Measurements from ENCODE around the gene HTD2. TPM values are rescaled to one million over a fixed set of nuclear protein-coding genes. Genes with fewer than 3 reads are reported as not detected.

Gene HTD2
- total and polyA plus RNA-seq, 9 of the 15 experiments (the other 6 are each of a cell fraction or from before 2014, with no cell fraction given) = 1.8 to 22.8 (median 9.6) TPM

DNA sequence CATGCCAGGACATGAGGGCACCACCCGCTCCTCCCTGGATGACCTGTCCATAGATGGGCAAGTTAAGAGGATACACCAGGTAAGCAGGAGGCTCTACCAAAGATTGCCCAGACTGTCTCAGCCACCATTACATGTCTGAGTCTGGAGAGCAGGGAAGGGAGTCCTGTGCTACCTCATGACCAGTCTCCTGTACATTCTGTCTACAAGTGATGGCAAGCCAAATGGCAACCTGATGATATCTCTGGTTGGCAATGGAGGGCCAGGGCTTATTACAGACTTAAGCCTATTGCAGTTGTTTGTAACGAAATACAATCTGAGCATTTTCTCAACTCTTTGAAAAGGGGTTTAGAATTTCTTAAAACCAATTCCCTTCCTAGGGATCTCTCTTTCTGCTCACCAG lies 37.0 kb upstream of the HTD2 start:
- ChIA-PET CTCF (ENCODE audit: low intra/inter-chr PET ratio) (no interaction called here), POLR2A (no interaction called here)
- H3K36me3 ChIP-seq (ENCODE audit: control insufficient read depth, insufficient read depth, low read length) = no peaks in the 10 kb centered on the region
- 33% methylated on average over 2 of the region's 2 CpGs for WGBS (ENCODE audit: insufficient coverage, low coverage, missing lambda C conversion rate)
- H3K9me1 ChIP-seq (ENCODE audit: control insufficient read depth, insufficient read depth, low read length) = no peaks in the 10 kb centered on the region
- intact Hi-C loops (cut with micrococcal nuclease) (no loop called here), in situ Hi-C loops (cut with MboI) (no loop called here)
- H4K20me1 ChIP-seq (replicated peaks; ENCODE audit: control insufficient read depth, insufficient read depth, low read length) = no peaks in the 10 kb centered on the region
- H3K4me2 ChIP-seq (ENCODE audit: insufficient read depth, low read length) = no peak overlapping the region
- FAIRE-seq = no peak
- no peak for ATAC-seq
- H3K27ac ChIP-seq (ENCODE audit: extremely low read depth, low read depth, low read length) = no peak overlapping the region
- no peaks in the 10 kb centered on the region for H3K4me1 ChIP-seq (replicated peaks in 1 of 2; ENCODE audit: control insufficient read depth in 2 of 2, insufficient read depth in 2 of 2, low read length in 2 of 2)
- H3K9me3 ChIP-seq (replicated peaks; ENCODE audit: control insufficient read depth, insufficient read depth, low read depth, low read length) = no peaks in the 10 kb centered on the region
- no peak overlapping the region for H2AFZ ChIP-seq (ENCODE audit: low read depth, low read length)
- no peaks in the 10 kb centered on the region for H3K79me2 ChIP-seq (ENCODE audit: control insufficient read depth, insufficient read depth, low read length)
- no peak for DNase-seq (ENCODE audit: extremely low read depth in 1 of 4, low spot score in 3 of 4)
- no peaks in the 10 kb centered on the region for H3K27me3 ChIP-seq (ENCODE audit: control insufficient read depth in 2 of 2, insufficient read depth in 2 of 2, low read length in 2 of 2)
- H3K9ac ChIP-seq (ENCODE audit: insufficient read depth in 1 of 2, low read depth in 2 of 2, low read length in 2 of 2) = no peak overlapping the region
- no TSS peak for BruUV-seq (replicated peaks)
- H3K4me3 ChIP-seq = no peak overlapping the region
- TF ChIP-seq, protein P1, sequence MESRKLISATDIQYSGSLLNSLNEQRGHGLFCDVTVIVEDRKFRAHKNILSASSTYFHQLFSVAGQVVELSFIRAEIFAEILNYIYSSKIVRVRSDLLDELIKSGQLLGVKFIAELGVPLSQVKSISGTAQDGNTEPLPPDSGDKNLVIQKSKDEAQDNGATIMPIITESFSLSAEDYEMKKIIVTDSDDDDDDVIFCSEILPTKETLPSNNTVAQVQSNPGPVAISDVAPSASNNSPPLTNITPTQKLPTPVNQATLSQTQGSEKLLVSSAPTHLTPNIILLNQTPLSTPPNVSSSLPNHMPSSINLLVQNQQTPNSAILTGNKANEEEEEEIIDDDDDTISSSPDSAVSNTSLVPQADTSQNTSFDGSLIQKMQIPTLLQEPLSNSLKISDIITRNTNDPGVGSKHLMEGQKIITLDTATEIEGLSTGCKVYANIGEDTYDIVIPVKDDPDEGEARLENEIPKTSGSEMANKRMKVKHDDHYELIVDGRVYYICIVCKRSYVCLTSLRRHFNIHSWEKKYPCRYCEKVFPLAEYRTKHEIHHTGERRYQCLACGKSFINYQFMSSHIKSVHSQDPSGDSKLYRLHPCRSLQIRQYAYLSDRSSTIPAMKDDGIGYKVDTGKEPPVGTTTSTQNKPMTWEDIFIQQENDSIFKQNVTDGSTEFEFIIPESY (CRISPR knock-in tag; IDR thresholded peaks at IDR 0.05) = no peak
- TF ChIP-seq PML (IDR thresholded peaks at IDR 0.05; ENCODE audit: low read length) (no peak), ZNF561 (CRISPR knock-in tag; conservative IDR thresholded peaks at IDR 0.05) (no peak), HEY1 (CRISPR knock-in tag; IDR thresholded peaks at IDR 0.05; ENCODE audit: borderline replicate concordance) (no peak), POLR2AphosphoS2 (IDR thresholded peaks at IDR 0.05; ENCODE audit: low read length) (no peak), FOXJ2 (tag; IDR thresholded peaks at IDR 0.05) (no peak), SMAD4 (CRISPR knock-in tag; conservative IDR thresholded peaks at IDR 0.05) (no peak)
- TF ChIP-seq, protein P2, sequence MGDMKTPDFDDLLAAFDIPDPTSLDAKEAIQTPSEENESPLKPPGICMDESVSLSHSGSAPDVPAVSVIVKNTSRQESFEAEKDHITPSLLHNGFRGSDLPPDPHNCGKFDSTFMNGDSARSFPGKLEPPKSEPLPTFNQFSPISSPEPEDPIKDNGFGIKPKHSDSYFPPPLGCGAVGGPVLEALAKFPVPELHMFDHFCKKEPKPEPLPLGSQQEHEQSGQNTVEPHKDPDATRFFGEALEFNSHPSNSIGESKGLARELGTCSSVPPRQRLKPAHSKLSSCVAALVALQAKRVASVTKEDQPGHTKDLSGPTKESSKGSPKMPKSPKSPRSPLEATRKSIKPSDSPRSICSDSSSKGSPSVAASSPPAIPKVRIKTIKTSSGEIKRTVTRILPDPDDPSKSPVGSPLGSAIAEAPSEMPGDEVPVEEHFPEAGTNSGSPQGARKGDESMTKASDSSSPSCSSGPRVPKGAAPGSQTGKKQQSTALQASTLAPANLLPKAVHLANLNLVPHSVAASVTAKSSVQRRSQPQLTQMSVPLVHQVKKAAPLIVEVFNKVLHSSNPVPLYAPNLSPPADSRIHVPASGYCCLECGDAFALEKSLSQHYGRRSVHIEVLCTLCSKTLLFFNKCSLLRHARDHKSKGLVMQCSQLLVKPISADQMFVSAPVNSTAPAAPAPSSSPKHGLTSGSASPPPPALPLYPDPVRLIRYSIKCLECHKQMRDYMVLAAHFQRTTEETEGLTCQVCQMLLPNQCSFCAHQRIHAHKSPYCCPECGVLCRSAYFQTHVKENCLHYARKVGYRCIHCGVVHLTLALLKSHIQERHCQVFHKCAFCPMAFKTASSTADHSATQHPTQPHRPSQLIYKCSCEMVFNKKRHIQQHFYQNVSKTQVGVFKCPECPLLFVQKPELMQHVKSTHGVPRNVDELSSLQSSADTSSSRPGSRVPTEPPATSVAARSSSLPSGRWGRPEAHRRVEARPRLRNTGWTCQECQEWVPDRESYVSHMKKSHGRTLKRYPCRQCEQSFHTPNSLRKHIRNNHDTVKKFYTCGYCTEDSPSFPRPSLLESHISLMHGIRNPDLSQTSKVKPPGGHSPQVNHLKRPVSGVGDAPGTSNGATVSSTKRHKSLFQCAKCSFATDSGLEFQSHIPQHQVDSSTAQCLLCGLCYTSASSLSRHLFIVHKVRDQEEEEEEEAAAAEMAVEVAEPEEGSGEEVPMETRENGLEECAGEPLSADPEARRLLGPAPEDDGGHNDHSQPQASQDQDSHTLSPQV (IDR thresholded peaks at IDR 0.05) = no peak
- TF ChIP-seq, protein P3, sequence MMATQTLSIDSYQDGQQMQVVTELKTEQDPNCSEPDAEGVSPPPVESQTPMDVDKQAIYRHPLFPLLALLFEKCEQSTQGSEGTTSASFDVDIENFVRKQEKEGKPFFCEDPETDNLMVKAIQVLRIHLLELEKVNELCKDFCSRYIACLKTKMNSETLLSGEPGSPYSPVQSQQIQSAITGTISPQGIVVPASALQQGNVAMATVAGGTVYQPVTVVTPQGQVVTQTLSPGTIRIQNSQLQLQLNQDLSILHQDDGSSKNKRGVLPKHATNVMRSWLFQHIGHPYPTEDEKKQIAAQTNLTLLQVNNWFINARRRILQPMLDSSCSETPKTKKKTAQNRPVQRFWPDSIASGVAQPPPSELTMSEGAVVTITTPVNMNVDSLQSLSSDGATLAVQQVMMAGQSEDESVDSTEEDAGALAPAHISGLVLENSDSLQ (IDR thresholded peaks at IDR 0.05) = no peak
- TF ChIP-seq, protein P4, sequence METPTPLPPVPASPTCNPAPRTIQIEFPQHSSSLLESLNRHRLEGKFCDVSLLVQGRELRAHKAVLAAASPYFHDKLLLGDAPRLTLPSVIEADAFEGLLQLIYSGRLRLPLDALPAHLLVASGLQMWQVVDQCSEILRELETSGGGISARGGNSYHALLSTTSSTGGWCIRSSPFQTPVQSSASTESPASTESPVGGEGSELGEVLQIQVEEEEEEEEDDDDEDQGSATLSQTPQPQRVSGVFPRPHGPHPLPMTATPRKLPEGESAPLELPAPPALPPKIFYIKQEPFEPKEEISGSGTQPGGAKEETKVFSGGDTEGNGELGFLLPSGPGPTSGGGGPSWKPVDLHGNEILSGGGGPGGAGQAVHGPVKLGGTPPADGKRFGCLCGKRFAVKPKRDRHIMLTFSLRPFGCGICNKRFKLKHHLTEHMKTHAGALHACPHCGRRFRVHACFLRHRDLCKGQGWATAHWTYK (CRISPR knock-in tag; IDR thresholded peaks at IDR 0.05) = no peak
- TF ChIP-seq, protein P5, sequence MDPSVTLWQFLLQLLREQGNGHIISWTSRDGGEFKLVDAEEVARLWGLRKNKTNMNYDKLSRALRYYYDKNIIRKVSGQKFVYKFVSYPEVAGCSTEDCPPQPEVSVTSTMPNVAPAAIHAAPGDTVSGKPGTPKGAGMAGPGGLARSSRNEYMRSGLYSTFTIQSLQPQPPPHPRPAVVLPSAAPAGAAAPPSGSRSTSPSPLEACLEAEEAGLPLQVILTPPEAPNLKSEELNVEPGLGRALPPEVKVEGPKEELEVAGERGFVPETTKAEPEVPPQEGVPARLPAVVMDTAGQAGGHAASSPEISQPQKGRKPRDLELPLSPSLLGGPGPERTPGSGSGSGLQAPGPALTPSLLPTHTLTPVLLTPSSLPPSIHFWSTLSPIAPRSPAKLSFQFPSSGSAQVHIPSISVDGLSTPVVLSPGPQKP (CRISPR knock-in tag; IDR thresholded peaks at IDR 0.05) = no peak

All from K562 (cell line).